Spinal cord (tissue), 10 donors: ENCODE measurements around the gene PRKAB1. TPM values are rescaled to one million over a fixed set of nuclear protein-coding genes. Genes with fewer than 3 reads are reported as not detected.
"Not testable (repeated sequence)": the region's sequence is repeated elsewhere in the genome, so short reads cannot be mapped to it uniquely, and the experiment has no call there.

ENCODE experiments used
- DNase-seq, 6 donors: peaks; one replicate each; pipeline versions ENCODE4 v3.0.0 to v3.0.0-alpha.2; 2013 to 2015; ENCODE audit warnings: low spot score in 6 of 6, low read depth in 4 of 6
- H3K27ac ChIP-seq: one replicate; pipeline ENCODE4 v1.5.1; 2013; ENCODE audit warnings: low read depth, low read length, control low read depth
- H3K27me3 ChIP-seq: one replicate; pipeline ENCODE4 v1.6.1; 2013; ENCODE audit warnings: low read length; ENCODE audit not compliant: control insufficient read depth, insufficient read depth
- H3K36me3 ChIP-seq: one replicate; pipeline ENCODE4 v1.6.1; 2013; ENCODE audit warnings: low read length; ENCODE audit not compliant: control insufficient read depth, insufficient read depth
- H3K4me1 ChIP-seq: one replicate; pipeline ENCODE4 v1.6.1; 2013; ENCODE audit warnings: low read length; ENCODE audit not compliant: control insufficient read depth, insufficient read depth
- H3K4me3 ChIP-seq: one replicate; pipeline ENCODE4 v1.5.1; 2013; ENCODE audit warnings: low read depth, low read length, control low read depth
- H3K9me3 ChIP-seq: one replicate; pipeline ENCODE4 v1.6.1; 2013; ENCODE audit warnings: low read length; ENCODE audit not compliant: control insufficient read depth, insufficient read depth
- WGBS: methylation state at CpG from one replicate; pipeline ENCODE4 v1.1.5; 2013; ENCODE audit warnings: missing lambda C conversion rate; ENCODE audit not compliant: insufficient coverage; 5-methylcytosine and 5-hydroxymethylcytosine counted together
- long read RNA-seq, 4 donors: transcript quantifications; one replicate each; lab custom pipeline, GENCODE V29; 2026
- polyA plus RNA-seq, 2 donors: library from polyadenylated mRNA; unstranded; fragments of 120-200 nt; gene quantifications; one replicate each; pipeline ENCODE4 v1.2.1, GENCODE V29; 2013; ENCODE audit not compliant: insufficient read length in 2 of 2
- total RNA-seq, 2 donors: library from RNA; depleted of rRNA in 1 of 2; stranded (reverse); fragments of 120-200 nt in 1 of 2; fragments of >200 nt in 1 of 2; gene quantifications; one replicate each; pipeline versions ENCODE4 v1.2.3 to v1.2.4, GENCODE V29; 2013 to 2014
- donor health status: healthy.

Gene PRKAB1
- total RNA-seq: 10 to 100 TPM; 17.4 to 21.1 TPM
- 10 to 100 TPM; 33.3 to 41.2 TPM for polyA plus RNA-seq
- long read RNA-seq, donor 1, full-length matches to known transcripts: 29 of 29 reads
- long read RNA-seq, donor 1, partial matches to known transcripts: 0 of 29 reads
- long read RNA-seq, donor 1, other reads (novel, unspliced or antisense): 0 of 29 reads
- long read RNA-seq, donor 2, transcript PRKAB1-201 (7 exons, 2,610 nt): major isoform, 6 of 10 reads
- long read RNA-seq, donor 2, partial matches to known transcripts: 0 of 10 reads
- long read RNA-seq, donor 2, other reads (novel, unspliced or antisense): 0 of 10 reads
- long read RNA-seq, donor 3, full-length matches to known transcripts: 16 of 16 reads
- long read RNA-seq, donor 3, partial matches to known transcripts: 0 of 16 reads
- long read RNA-seq, donor 3, other reads (novel, unspliced or antisense): 0 of 16 reads
- long read RNA-seq, donor 4, full-length matches to known transcripts: 55 of 55 reads
- long read RNA-seq, donor 4, partial matches to known transcripts: 0 of 55 reads
- long read RNA-seq, donor 4, other reads (novel, unspliced or antisense): 0 of 55 reads

GRCh38 chr12:119667577-119668323 lies at the start of gene PRKAB1:
TSS of gene PRKAB1 (plus strand) at chr12:119668133. CDS start at chr12:119668245, 112 bp downstream.
- Histone ChIP-seq H3K27ac (peak within 1 kb of the TSS; percentile 86), H3K4me1 (peaks cover 9% of the 10 kb centered on the region), H3K4me3 (peak within 1 kb of the TSS; percentile 83), H3K36me3 (peaks cover 11% of the 10 kb centered on the region), H3K9me3 (no peaks in the 10 kb centered on the region), H3K27me3 (no peaks in the 10 kb centered on the region)
- peak; percentile 88 to 99 (median 92) for DNase-seq
- WGBS: under 1% methylated on average over 69 of the region's 69 CpGs

- H3K36me3 ChIP-seq, H3K9me3 ChIP-seq, H3K27me3 ChIP-seq, H3K4me3 ChIP-seq, H3K4me1 ChIP-seq, DNase-seq, H3K27ac ChIP-seq: not testable (repeated sequence)
- WGBS: 83% methylated on average over 1 of the region's 1 CpG
Observed at GRCh38 chr12:119618328-119618896, 49.5 kb upstream of the PRKAB1 start.

GRCh38 chr12:119620490-119620889 lies 47.4 kb upstream of the PRKAB1 start:
- DNase-seq: no peak
- Histone ChIP-seq H3K9me3 (no peaks in the 10 kb centered on the region), H3K4me3 (no peak overlapping the region), H3K36me3 (no peaks in the 10 kb centered on the region), H3K4me1 (no peaks in the 10 kb centered on the region), H3K27ac (no peak overlapping the region), H3K27me3 (peaks cover 2% of the 10 kb centered on the region)
- no CpG with 5 or more reads among the region's 1 CpG for WGBS

GRCh38 chr12:119621878-119622277 lies 46.1 kb upstream of the PRKAB1 start:
- H3K27ac ChIP-seq: no peak overlapping the region
- no peaks in the 10 kb centered on the region for H3K36me3 ChIP-seq
- peak in 1 of 6 donors; percentile 19 for DNase-seq
- H3K4me1 ChIP-seq: no peaks in the 10 kb centered on the region
- no peak overlapping the region for H3K4me3 ChIP-seq
- WGBS: no CpG with 5 or more reads among the region's 2 CpGs
- H3K27me3 ChIP-seq: peaks cover 2% of the 10 kb centered on the region
- no peaks in the 10 kb centered on the region for H3K9me3 ChIP-seq

- peak in 1 of 6 donors; percentile 39 for DNase-seq
- Histone ChIP-seq H3K4me1 (no peaks in the 10 kb centered on the region), H3K4me3 (no peak overlapping the region), H3K27ac (no peak overlapping the region), H3K36me3 (no peaks in the 10 kb centered on the region), H3K9me3 (no peaks in the 10 kb centered on the region), H3K27me3 (peaks cover 2% of the 10 kb centered on the region)
- WGBS: 76% methylated on average over 2 of the region's 4 CpGs
Observed at GRCh38 chr12:119624966-119625365, 43.0 kb upstream of the PRKAB1 start.

- Histone ChIP-seq H3K9me3 (no peaks in the 10 kb centered on the region), H3K36me3 (no peaks in the 10 kb centered on the region), H3K4me1 (no peaks in the 10 kb centered on the region), H3K27me3 (peaks cover 2% of the 10 kb centered on the region), H3K27ac (no peak overlapping the region), H3K4me3 (no peak overlapping the region)
- WGBS: 74% methylated on average over 6 of the region's 6 CpGs
- no peak for DNase-seq
Observed at GRCh38 chr12:119627019-119627643, 40.8 kb upstream of the PRKAB1 start.

- H3K9me3 ChIP-seq: no peaks in the 10 kb centered on the region
- WGBS: 50% methylated on average over 4 of the region's 6 CpGs
- peaks cover under 1% of the 10 kb centered on the region for H3K27me3 ChIP-seq
- H3K36me3 ChIP-seq: no peaks in the 10 kb centered on the region
- no peak for DNase-seq
- no peaks in the 10 kb centered on the region for H3K4me1 ChIP-seq
- H3K27ac ChIP-seq: no peak overlapping the region
- no peak overlapping the region for H3K4me3 ChIP-seq
Observed at GRCh38 chr12:119627686-119628085, 40.2 kb upstream of the PRKAB1 start.

GRCh38 chr12:119630223-119630780 lies 37.6 kb upstream of the PRKAB1 start:
- WGBS: 93% methylated on average over 3 of the region's 7 CpGs
- Histone ChIP-seq H3K4me1 (no peaks in the 10 kb centered on the region), H3K9me3 (no peaks in the 10 kb centered on the region), H3K27ac (no peak overlapping the region), H3K4me3 (no peak overlapping the region), H3K27me3 (no peaks in the 10 kb centered on the region), H3K36me3 (no peaks in the 10 kb centered on the region)
- peak in 1 of 6 donors; percentile 44 for DNase-seq
